Measurements from ENCODE around the gene SH3D19. TPM values are rescaled to one million over a fixed set of nuclear protein-coding genes. Genes with fewer than 3 reads are reported as not detected.
A peak's percentile ranks its signal among the peaks of the same experiment; 100 is the strongest.

The SH3D19 gene
- total RNA-seq, 1 donor = 46.6 TPM

GRCh38 chr4:151202851-151203455 lies 122.5 kb downstream of the SH3D19 start:
- no peak for DNase-seq (ENCODE audit: low read depth)
- H3K4me3 ChIP-seq (ENCODE audit: low read depth, low read length) = no peak overlapping the region
- TF ChIP-seq CTCF (IDR thresholded peaks at IDR 0.05; ENCODE audit: insufficient read depth, low read depth, low read length) = no peak

DNA sequence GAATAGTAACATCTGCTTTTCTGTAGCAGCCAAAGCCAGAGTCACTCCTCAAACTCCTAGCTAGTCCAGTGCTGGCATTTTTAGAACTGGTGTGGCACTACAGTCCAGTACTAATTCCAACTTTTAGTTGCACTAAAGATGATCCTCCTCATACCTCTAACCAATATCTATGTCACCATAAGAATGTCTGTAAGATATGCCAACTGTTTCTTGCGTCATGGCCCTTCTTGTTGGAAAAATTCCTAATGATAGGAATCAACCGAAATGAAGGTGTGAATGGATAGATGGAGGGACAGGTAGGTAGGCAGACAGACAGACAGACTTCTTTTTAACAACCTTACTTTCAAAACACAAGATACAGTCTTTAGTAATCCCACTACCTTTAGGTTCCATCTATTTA lies 123.0 kb downstream of the SH3D19 start:
- no peak for TF ChIP-seq CTCF (IDR thresholded peaks at IDR 0.05; ENCODE audit: insufficient read depth, low read depth, low read length)
- no peak for DNase-seq (ENCODE audit: low read depth)
- no peak overlapping the region for H3K4me3 ChIP-seq (ENCODE audit: low read depth, low read length)

DNA sequence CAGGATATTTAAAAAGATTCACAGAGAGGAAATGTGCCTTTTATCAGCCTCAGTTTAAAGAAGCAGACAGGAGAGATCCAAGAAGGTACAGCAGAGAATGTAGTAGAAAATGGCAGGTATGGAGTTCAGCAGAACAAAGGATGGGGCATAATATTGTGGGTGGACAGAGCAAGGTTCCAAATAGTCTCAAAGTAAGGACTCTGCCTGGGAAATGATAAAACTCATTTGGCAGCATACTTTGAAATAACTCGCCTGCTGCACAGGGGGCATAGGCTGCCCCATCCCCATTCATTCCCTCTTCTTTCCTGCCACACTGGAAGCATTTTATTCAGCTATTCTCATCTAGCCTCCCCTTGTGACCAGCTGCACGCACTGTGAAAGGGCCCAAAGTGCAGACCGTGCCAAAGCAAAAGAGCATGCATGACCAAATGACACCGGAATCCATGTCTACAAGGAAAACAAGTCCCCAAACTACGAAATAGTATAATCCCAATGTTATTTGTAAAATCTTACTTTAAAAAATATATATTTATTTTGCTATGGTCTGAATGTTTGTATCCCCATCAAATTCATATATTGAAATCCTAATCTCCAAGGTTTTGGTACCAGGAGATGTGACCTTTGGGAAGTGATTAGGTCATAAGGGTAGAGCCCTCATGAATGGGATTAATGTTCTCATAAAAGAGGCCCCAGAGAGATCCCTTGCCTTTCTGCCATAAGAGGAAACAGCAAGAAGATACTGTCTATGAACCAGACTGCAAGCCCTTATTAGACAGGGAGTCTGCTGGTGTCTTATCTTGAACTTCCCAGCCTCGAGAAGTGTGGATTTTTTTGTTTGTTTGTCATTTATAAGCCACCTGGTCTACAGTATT lies 125.8 kb downstream of the SH3D19 start:
- DNase-seq (ENCODE audit: low read depth) = no peak
- H3K4me3 ChIP-seq (ENCODE audit: low read depth, low read length) = no peak overlapping the region
- no peak for TF ChIP-seq CTCF (IDR thresholded peaks at IDR 0.05; ENCODE audit: insufficient read depth, low read depth, low read length)

DNA sequence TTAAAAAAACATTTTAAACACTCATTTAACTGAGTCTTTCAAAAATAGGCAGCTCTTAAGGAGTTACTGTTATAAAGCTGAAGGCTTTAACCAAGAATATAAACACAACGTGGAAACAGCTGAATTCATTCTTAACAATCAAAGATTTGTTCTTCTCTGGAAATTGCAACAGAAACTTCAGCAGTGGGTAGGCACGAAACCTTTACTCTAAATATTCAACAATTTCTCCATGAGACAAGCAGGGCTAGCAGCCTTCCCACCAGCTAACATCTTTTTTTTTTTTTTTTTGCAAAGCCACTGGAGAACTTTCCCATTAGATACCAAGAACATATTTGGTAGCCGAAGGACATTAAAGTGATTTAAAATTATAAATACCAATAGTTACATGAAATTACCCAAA lies 126.7 kb downstream of the SH3D19 start:
- H3K4me3 ChIP-seq (ENCODE audit: low read depth, low read length) = no peak overlapping the region
- peak; percentile 13 for DNase-seq (ENCODE audit: low read depth)
- no peak for TF ChIP-seq CTCF (IDR thresholded peaks at IDR 0.05; ENCODE audit: insufficient read depth, low read depth, low read length)

- TF ChIP-seq CTCF (IDR thresholded peaks at IDR 0.05; ENCODE audit: insufficient read depth, low read depth, low read length) = no peak
- peak; percentile 49 for DNase-seq (ENCODE audit: low read depth)
- H3K4me3 ChIP-seq (ENCODE audit: low read depth, low read length) = no peak overlapping the region
Measured at GRCh38 chr4:151197247-151197646, 128.2 kb downstream of the SH3D19 start.

GRCh38 chr4:151195801-151196200 lies 129.6 kb downstream of the SH3D19 start:
- no peak overlapping the region for H3K4me3 ChIP-seq (ENCODE audit: low read depth, low read length)
- no peak for TF ChIP-seq CTCF (IDR thresholded peaks at IDR 0.05; ENCODE audit: insufficient read depth, low read depth, low read length)
- peak; percentile 48 for DNase-seq (ENCODE audit: low read depth)

All from fibroblast of villous mesenchyme (primary cell).